ENCODE results near the gene MBOAT2.

- TF ChIP-seq CTCF (IDR thresholded peaks at IDR 0.05; ENCODE audit: low read depth, low read length, poor library complexity, severe bottlenecking) (no peak), EZH2phosphoT487 (IDR thresholded peaks at IDR 0.05; ENCODE audit: borderline replicate concordance, low read length) (no peak)
These were observed 183.5 kb downstream of the MBOAT2 start for GRCh38 chr2:8819948-8820347.
